HG03457 (cell line): ENCODE results near the gene WWC2.

ENCODE experiments used
- ATAC-seq: cut with Tn5 transposase; IDR thresholded peaks from one replicate; pipeline ENCODE4 v1.9.1; 2021; ENCODE audit warnings: moderate number of reproducible peaks; ENCODE audit not compliant: unreplicated experiment

Gene WWC2

DNA sequence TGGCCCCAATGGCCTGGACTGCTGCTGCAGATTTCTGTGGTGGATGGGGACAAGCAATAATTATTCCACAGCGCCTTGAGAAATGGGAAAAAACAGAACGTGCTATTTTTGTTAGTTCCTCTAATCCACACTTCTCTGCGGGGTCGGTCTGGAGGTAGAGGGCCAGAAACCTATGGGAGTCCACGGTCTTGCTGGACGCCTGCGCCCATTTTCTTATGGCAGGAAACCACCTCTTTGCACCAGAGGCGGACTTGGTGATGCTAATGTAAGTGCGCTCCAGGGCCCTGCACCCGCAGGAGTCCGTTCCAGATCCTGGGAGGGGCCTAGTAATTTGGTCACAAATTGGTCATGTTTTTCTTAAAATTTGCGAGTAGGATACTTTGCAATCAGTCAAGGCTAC lies 249.1 kb downstream of the WWC2 start:
- no peak for ATAC-seq

DNA sequence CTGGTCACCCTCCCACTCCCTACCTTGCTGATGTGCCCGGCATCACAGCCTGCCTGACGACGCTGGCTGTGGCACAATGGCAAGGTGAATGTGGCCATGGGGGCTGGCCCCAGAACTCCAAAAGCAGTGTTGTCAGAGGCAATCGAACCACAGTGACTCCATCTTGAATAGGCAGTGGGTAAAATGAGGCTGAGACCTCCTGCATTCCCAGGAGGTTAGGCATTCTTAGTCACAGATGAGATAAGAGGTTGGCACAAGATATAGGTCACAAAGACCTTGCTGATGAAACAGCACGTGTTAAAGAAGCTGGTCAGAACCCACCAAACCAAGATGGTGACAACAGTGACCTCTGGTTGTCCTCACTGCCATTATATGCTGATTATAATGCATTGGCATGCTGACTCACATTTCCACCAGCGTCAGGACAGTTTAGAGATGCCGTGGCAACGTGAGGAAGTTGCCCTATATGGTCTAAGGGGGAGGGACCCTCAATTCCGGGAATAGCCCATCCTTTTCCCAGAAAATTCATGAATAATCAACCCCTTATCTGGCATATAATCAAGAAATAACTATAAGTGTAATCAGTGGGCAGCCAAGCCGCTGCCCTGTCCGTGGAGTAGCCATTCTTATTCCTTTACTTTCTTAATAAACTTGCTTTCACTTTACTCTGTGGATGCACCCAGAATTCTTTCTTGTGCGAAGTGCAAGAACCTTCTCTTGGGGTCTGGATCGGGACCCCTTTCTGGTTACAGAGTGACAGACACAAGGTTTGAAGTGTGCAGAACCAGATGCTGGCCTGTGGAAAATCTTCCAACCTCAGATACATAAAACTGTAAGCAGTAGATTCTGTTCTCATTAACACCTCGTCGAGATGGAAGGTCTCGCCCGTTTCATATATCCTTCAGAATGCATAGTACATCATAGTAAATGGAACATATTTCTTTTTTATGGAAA lies 249.9 kb downstream of the WWC2 start:
- ATAC-seq: no peak

- ATAC-seq: no peak
Measured at GRCh38 chr4:183349673-183350072, 250.6 kb downstream of the WWC2 start.

GRCh38 chr4:183350317-183351071 lies 251.4 kb downstream of the WWC2 start:
- ATAC-seq: no peak

DNA sequence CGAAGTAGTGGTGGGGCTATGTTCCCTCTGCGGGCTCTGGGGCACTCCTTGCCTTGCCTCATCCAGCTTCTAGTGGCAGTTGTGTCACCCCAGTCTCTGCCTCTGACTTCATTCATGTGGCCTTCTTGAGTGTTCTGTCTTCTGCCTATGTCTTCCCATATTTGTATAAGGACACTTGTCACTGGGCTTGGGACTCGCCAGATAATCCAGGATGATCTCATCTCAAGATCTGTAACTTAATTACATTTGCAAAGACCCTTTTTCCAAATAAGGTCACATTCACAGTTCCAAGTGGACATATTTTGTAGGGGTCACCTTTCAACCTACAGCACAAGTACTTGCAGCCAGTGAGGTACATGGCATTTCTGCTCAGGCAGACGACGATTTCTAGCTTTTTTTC lies 253.5 kb downstream of the WWC2 start:
- no peak for ATAC-seq

GRCh38 chr4:183353557-183353956 lies 254.5 kb downstream of the WWC2 start:
- ATAC-seq: no peak

DNA sequence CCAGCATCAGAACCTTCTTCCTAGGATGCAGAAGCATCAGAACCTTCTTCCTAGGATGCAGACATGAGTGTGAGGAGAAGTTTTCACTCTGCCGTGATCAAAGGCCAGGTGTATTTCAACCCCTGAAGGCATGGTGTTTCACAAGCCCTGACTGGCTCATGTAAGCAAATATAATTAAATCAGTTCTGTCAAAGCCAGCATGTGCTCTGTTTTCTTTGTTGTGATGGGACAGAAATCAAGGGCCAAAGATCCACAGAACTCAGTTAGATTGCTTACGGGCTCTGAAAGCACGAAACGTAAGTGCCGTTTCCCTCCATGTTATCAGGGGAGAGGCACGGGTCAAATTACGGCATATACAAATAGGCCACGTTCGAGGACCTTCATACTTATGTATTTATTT lies 255.2 kb downstream of the WWC2 start:
- no peak for ATAC-seq

DNA sequence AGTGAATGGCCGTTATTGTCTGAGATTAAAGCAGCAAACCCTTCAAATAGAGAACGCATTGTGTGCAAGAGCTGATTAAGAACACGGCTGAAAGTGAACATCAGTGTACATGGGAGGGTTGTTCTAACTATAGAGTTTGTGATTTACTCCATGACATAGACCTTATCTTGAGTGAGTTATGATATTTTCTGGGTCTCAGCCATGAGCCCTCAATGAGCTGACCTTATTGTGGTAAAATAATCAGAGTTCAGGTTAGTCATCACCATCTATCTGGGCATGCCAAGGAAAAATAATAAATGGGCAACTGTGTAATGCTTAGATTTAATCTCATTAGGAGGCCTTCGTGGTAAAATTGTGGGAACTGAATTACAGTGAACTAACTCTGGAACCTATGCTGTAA lies 256.3 kb downstream of the WWC2 start:
- ATAC-seq: no peak

DNA sequence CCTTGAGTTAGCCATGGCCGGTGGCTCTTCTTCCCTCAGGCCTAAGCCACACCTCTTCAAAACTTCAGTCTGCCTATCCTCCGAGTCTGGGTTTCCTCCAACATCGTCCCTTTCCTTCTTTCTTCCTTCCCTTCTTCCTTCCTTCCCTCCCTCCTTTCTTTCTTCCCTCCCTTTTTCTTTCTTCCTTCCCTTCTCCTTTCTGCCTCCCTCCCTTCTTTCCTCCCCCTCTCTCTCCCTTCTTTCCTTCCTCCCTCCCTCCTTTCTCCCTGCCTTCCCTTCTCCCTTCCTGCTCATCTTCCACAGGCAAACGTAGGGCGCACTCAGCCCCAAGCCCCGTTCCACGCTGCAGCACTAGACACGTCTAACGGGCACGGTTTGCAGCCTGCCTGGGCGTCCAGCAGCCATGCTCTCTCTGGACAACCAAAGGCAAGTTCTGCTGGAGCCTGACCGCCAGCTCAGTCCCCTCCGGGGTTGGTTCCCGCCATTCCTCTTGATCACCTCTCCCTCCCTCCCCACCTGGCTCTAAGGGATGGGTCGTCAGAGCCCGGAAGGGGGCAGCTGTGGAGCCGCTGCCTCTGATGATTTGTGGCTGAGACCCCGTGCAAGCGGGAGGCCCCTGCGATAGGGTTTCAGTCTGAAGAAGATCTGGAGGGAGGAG lies 257.2 kb downstream of the WWC2 start:
- no peak for ATAC-seq

- no peak for ATAC-seq
Measured at GRCh38 chr4:183356931-183357675, 258.0 kb downstream of the WWC2 start.

- ATAC-seq: no peak
Measured at GRCh38 chr4:183358215-183358755, 259.2 kb downstream of the WWC2 start.

- no peak for ATAC-seq
Measured at GRCh38 chr4:183360161-183360919, 261.3 kb downstream of the WWC2 start.

GRCh38 chr4:183362036-183362435 lies 263.0 kb downstream of the WWC2 start:
- ATAC-seq: no peak

GRCh38 chr4:183362916-183363542 lies 264.0 kb downstream of the WWC2 start:
- ATAC-seq: no peak

GRCh38 chr4:183364025-183364424 lies 265.0 kb downstream of the WWC2 start:
- no peak for ATAC-seq

DNA sequence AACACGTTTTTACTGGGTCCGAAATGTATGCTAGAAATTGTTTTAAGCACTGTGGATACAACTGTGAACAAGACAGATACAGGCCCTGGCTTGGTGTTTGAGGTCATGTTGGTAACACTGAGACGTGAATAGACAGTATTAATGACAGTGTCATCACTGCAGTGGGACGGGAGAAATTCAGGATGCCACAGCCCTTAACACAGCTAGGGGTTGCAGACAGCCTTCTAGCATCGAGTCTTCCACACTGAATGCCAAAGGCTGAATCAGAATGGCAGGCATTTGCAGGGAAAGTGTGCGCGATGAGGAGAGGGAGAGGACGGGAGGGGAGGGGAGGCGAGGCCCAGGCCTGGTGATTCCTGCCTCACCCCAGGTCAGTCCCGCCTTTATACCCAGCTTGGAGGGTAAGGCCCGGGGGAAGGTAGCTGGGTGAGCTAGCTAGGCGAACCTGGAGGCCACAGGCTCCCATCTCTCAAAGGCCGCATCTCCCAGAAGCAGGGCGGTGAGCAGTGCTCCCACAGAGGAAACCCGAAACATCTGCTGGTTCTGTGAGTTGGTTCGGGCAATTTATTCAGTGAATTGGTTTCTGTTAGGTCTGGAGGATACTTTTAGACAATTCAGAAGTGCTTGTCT lies 267.3 kb downstream of the WWC2 start:
- ATAC-seq: no peak

GRCh38 chr4:183369073-183369472 lies 270.0 kb downstream of the WWC2 start:
- ATAC-seq: no peak
